ENCODE results near the gene AGRN. TPM values are rescaled to one million over a fixed set of nuclear protein-coding genes. Genes with fewer than 3 reads are reported as not detected.
A peak's percentile ranks its signal among the peaks of the same experiment; 100 is the strongest.

The AGRN gene
- total RNA-seq, 2 experiments from 2014 or later, result 22.7 to 24.4 TPM

GRCh38 chr1:1081311-1082238 is 61.7 kb downstream of the AGRN start:
- ChIA-PET CTCF (no interaction called here), POLR2A (interaction anchor here (0.7 kb wide), 1 partner anchor 479 kb away, joined by 5 read pairs; no protein-coding TSS in a partner anchor)
- ATAC-seq (no peak), DNase-seq (no peak)
- H3K4me1 Mint-ChIP-seq, result peaks cover 5% of the 10 kb centered on the region
- no peaks in the 10 kb centered on the region for H3K27me3 Mint-ChIP-seq
- H3K9me3 Mint-ChIP-seq (ENCODE audit: low read depth), result no peaks in the 10 kb centered on the region
- intact Hi-C loops (cut with DNase I, micrococcal nuclease), result no loop called here
- no peak overlapping the region for H3K4me3 Mint-ChIP-seq
- H3K36me3 Mint-ChIP-seq (ENCODE audit: low read depth), result no peaks in the 10 kb centered on the region
- H3K27ac Mint-ChIP-seq, result no peak overlapping the region

- H3K4me1 Mint-ChIP-seq, result peaks cover 5% of the 10 kb centered on the region
- ATAC-seq (no peak), DNase-seq (no peak)
- H3K36me3 Mint-ChIP-seq (ENCODE audit: low read depth), result no peaks in the 10 kb centered on the region
- POLR2A ChIA-PET, result interaction anchor here (0.7 kb wide), 1 partner anchor 479 kb away, joined by 5 read pairs; no protein-coding TSS in a partner anchor
- H3K9me3 Mint-ChIP-seq (ENCODE audit: low read depth), result no peaks in the 10 kb centered on the region
- no peaks in the 10 kb centered on the region for H3K27me3 Mint-ChIP-seq
- H3K4me3 Mint-ChIP-seq, result no peak overlapping the region
- H3K27ac Mint-ChIP-seq, result no peak overlapping the region
- intact Hi-C loops (cut with DNase I, micrococcal nuclease), result no loop called here
- CTCF ChIA-PET, result no interaction called here
These were observed 62.4 kb downstream of the AGRN start for GRCh38 chr1:1082239-1082775.

- no peak overlapping the region for H3K4me3 Mint-ChIP-seq
- ChIA-PET CTCF (no interaction called here), POLR2A (no interaction called here)
- ATAC-seq, result no peak
- no peaks in the 10 kb centered on the region for H3K9me3 Mint-ChIP-seq (ENCODE audit: low read depth)
- no peak overlapping the region for H3K27ac Mint-ChIP-seq
- H3K36me3 Mint-ChIP-seq (ENCODE audit: low read depth), result no peaks in the 10 kb centered on the region
- no peaks in the 10 kb centered on the region for H3K27me3 Mint-ChIP-seq
- peaks cover 5% of the 10 kb centered on the region for H3K4me1 Mint-ChIP-seq
- DNase-seq, result peak; percentile 5
- intact Hi-C loops (cut with DNase I, micrococcal nuclease), result no loop called here
These were observed 63.0 kb downstream of the AGRN start for GRCh38 chr1:1082776-1083415.

GRCh38 chr1:1083416-1084371 is 63.8 kb downstream of the AGRN start:
- POLR2A ChIA-PET, result no interaction called here
- Mint-ChIP-seq H3K27me3 (no peaks in the 10 kb centered on the region), H3K4me3 (no peak overlapping the region), H3K4me1 (peaks cover 5% of the 10 kb centered on the region), H3K36me3 (ENCODE audit: low read depth) (no peaks in the 10 kb centered on the region), H3K9me3 (ENCODE audit: low read depth) (no peaks in the 10 kb centered on the region), H3K27ac (no peak overlapping the region)
- CTCF ChIA-PET, result no interaction called here
- DNase-seq (no peak), ATAC-seq (no peak)
- intact Hi-C loops (cut with DNase I, micrococcal nuclease), result no loop called here

- ChIA-PET POLR2A (no interaction called here), CTCF (no interaction called here)
- ATAC-seq (no peak), DNase-seq (peak; percentile 7)
- no peaks in the 10 kb centered on the region for H3K9me3 Mint-ChIP-seq (ENCODE audit: low read depth)
- no peaks in the 10 kb centered on the region for H3K27me3 Mint-ChIP-seq
- H3K27ac Mint-ChIP-seq, result no peak overlapping the region
- H3K36me3 Mint-ChIP-seq (ENCODE audit: low read depth), result no peaks in the 10 kb centered on the region
- peaks cover 1% of the 10 kb centered on the region for H3K4me1 Mint-ChIP-seq
- H3K4me3 Mint-ChIP-seq, result no peak overlapping the region
- intact Hi-C loops (cut with DNase I, micrococcal nuclease), result no loop called here
These were observed 64.7 kb downstream of the AGRN start for GRCh38 chr1:1084372-1085170.

GRCh38 chr1:1085171-1085841 is 65.4 kb downstream of the AGRN start:
- Mint-ChIP-seq H3K4me3 (no peak overlapping the region), H3K9me3 (ENCODE audit: low read depth) (no peaks in the 10 kb centered on the region), H3K27me3 (no peaks in the 10 kb centered on the region), H3K4me1 (no peaks in the 10 kb centered on the region), H3K36me3 (ENCODE audit: low read depth) (no peaks in the 10 kb centered on the region), H3K27ac (no peak overlapping the region)
- ChIA-PET CTCF (no interaction called here), POLR2A (no interaction called here)
- intact Hi-C loops (cut with DNase I, micrococcal nuclease), result no loop called here
- ATAC-seq, result no peak
- DNase-seq, result no peak

- no peak overlapping the region for H3K4me3 Mint-ChIP-seq
- intact Hi-C loops (cut with DNase I, micrococcal nuclease), result no loop called here
- no peaks in the 10 kb centered on the region for H3K4me1 Mint-ChIP-seq
- H3K27ac Mint-ChIP-seq, result no peak overlapping the region
- no peaks in the 10 kb centered on the region for H3K27me3 Mint-ChIP-seq
- DNase-seq (no peak), ATAC-seq (no peak)
- H3K9me3 Mint-ChIP-seq (ENCODE audit: low read depth), result no peaks in the 10 kb centered on the region
- ChIA-PET CTCF (no interaction called here), POLR2A (interaction anchor here (0.6 kb wide), 1 partner anchor 11 kb away, joined by 5 read pairs; no protein-coding TSS in a partner anchor)
- H3K36me3 Mint-ChIP-seq (ENCODE audit: low read depth), result no peaks in the 10 kb centered on the region
These were observed 66.3 kb downstream of the AGRN start for GRCh38 chr1:1085911-1086841.

- H3K27ac Mint-ChIP-seq, result no peak overlapping the region
- CTCF ChIA-PET, result no interaction called here
- POLR2A ChIA-PET, result no interaction called here
- no peaks in the 10 kb centered on the region for H3K9me3 Mint-ChIP-seq (ENCODE audit: low read depth)
- no peaks in the 10 kb centered on the region for H3K4me1 Mint-ChIP-seq
- DNase-seq, result no peak
- no peak for ATAC-seq
- no peaks in the 10 kb centered on the region for H3K27me3 Mint-ChIP-seq
- H3K36me3 Mint-ChIP-seq (ENCODE audit: low read depth), result no peaks in the 10 kb centered on the region
- intact Hi-C loops (cut with DNase I, micrococcal nuclease), result no loop called here
- no peak overlapping the region for H3K4me3 Mint-ChIP-seq
These were observed 67.0 kb downstream of the AGRN start for GRCh38 chr1:1086911-1087341.

GRCh38 chr1:1087351-1088028 is 67.6 kb downstream of the AGRN start:
- no peaks in the 10 kb centered on the region for H3K36me3 Mint-ChIP-seq (ENCODE audit: low read depth)
- no peaks in the 10 kb centered on the region for H3K4me1 Mint-ChIP-seq
- H3K4me3 Mint-ChIP-seq, result no peak overlapping the region
- POLR2A ChIA-PET, result no interaction called here
- intact Hi-C loops (cut with DNase I, micrococcal nuclease), result no loop called here
- no peaks in the 10 kb centered on the region for H3K9me3 Mint-ChIP-seq (ENCODE audit: low read depth)
- H3K27ac Mint-ChIP-seq, result no peak overlapping the region
- DNase-seq, result no peak
- no peaks in the 10 kb centered on the region for H3K27me3 Mint-ChIP-seq
- CTCF ChIA-PET, result no interaction called here
- ATAC-seq, result no peak
